ES-I3 (cell line): Measurements from ENCODE around the gene AMMECR1.

ENCODE experiments used
- H3K36me3 ChIP-seq: 2 replicates; pipeline ENCODE4 v1.6.1; 2013; ENCODE audit warnings: mild to moderate bottlenecking, low read length, control low read depth, moderate library complexity; ENCODE audit not compliant: insufficient read depth
- H3K4me1 ChIP-seq: 2 replicates; pipeline ENCODE4 v1.6.1; 2013; ENCODE audit warnings: mild to moderate bottlenecking, control low read depth, low read length; ENCODE audit not compliant: insufficient read depth
- H3K9ac ChIP-seq: 2 replicates; pipeline ENCODE4 v1.6.1; 2013; ENCODE audit warnings: low read depth, mild to moderate bottlenecking, low read length, moderate library complexity
- H3K9me3 ChIP-seq: 2 replicates; pipeline ENCODE4 v1.6.1; 2013; ENCODE audit warnings: mild to moderate bottlenecking, low read length, moderate library complexity; ENCODE audit not compliant: control insufficient read depth, insufficient read depth

AMMECR1 gene

DNA sequence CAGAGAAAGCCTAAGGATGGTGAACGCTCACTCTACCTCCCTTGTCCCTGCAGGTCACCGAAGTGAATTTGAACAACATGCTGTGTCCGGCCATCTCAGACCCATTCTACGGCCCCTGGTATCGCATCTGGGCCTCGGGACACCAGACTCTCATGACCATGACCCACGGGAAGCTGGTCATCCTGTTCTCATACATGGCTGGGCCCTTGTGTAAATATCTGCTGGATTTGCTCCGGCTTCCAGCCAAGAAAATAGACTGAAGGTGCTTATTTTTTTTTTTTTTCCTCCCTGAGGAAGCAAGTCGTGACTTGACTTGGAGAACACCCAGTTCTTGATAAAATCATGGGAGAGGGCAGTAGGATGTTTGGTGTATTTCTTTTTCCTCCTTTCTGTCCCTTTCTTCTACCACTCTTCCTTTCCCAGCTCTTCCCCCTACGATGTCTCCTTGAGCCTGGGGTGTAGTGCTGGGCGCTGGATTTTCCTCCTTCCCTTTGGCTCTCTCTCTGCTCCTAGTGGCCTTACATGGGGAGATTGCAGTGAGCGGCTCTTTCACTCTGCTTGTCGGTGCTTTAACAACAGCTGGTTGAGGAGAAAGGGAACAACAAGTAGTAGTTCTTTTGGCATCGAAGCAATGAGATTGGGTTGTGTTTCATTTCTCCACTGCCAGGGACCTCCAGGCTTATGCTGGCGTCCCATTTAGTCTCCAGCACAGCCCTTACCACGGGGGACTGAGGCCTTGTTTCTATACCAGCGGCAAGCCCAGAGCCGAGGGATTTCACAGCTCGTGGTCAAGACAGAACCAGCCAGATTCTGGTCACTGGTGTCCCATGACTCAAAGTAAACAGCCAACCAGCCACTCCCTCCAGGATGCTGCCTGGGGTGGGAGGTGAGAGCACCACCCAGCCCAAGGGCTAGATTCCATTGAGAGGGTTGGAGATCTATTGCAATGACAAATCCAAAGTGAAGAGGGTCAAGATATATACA is 144.4 kb downstream of the AMMECR1 start:
- Histone ChIP-seq H3K4me1 (peaks cover 5% of the 10 kb centered on the region; the same call in 1 of the 2 replicates), H3K36me3 (no peaks in the 10 kb centered on the region), H3K9me3 (no peaks in the 10 kb centered on the region), H3K9ac (no peak overlapping the region)

DNA sequence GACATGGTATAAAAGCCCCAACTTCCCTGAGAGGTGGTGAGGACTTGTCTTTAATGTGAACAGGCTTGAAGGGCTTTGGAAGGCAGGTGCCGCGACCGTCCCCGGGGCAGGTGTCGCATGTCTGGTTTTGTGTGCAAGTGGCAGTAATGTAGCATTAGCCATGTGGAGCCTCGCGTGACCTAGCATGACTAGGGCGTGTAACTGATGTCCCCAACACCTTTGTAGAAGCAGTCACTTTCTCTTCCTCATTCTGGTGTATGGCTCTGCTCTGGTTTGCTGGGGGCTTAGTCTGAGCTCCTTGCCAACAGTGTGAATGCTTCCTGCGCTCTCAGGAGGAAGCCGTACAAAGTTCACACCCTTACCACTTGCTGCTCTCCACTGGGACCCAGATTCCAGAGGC is 145.7 kb downstream of the AMMECR1 start:
- Histone ChIP-seq H3K9ac (no peak overlapping the region), H3K36me3 (no peaks in the 10 kb centered on the region)

GRCh38 chrX:110171442-110171841 is 146.4 kb downstream of the AMMECR1 start:
- H3K9me3 ChIP-seq = no peaks in the 10 kb centered on the region
- H3K36me3 ChIP-seq = no peaks in the 10 kb centered on the region
- H3K9ac ChIP-seq = no peak overlapping the region
- H3K4me1 ChIP-seq = peaks cover 8% of the 10 kb centered on the region; the same call in 1 of the 2 replicates

More for the DNA sequence above, 145.7 kb downstream of the AMMECR1 start:
- Histone ChIP-seq H3K4me1 (peaks cover 8% of the 10 kb centered on the region; the same call in 1 of the 2 replicates), H3K9me3 (no peaks in the 10 kb centered on the region)

DNA sequence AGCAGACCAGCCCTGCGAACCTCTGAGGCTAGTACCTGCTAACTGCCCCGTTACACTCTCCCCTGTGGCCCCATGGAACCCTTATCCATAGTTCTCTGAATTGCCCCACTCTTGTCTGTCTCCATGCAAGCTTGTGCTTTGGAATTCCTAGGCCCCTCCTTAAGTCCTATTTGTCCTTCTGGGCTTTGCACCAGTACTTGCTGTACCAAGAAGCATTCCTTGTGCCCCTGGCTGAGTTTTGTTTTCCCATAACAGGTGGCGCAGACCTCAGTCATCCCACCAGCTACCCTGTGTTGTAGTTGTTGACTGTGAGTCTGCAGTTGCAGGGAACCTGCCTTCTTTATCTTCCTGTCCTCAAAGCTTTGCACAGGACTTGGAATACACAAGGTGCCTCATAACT is 147.9 kb downstream of the AMMECR1 start:
- Histone ChIP-seq H3K4me1 (peaks cover 8% of the 10 kb centered on the region; the same call in 1 of the 2 replicates), H3K36me3 (no peaks in the 10 kb centered on the region), H3K9me3 (no peaks in the 10 kb centered on the region), H3K9ac (no peak overlapping the region)

- no peaks in the 10 kb centered on the region for H3K9me3 ChIP-seq
- H3K4me1 ChIP-seq = peaks cover 3% of the 10 kb centered on the region; the same call in 1 of the 2 replicates
- no peaks in the 10 kb centered on the region for H3K36me3 ChIP-seq
Measured at GRCh38 chrX:110168585-110168984, 149.3 kb downstream of the AMMECR1 start.

GRCh38 chrX:110167952-110168451 is 149.9 kb downstream of the AMMECR1 start:
- Histone ChIP-seq H3K36me3 (no peaks in the 10 kb centered on the region), H3K9me3 (no peaks in the 10 kb centered on the region)

More at GRCh38 chrX:110168585-110168984, 149.3 kb downstream of the AMMECR1 start:
- no peak overlapping the region for H3K9ac ChIP-seq

DNA sequence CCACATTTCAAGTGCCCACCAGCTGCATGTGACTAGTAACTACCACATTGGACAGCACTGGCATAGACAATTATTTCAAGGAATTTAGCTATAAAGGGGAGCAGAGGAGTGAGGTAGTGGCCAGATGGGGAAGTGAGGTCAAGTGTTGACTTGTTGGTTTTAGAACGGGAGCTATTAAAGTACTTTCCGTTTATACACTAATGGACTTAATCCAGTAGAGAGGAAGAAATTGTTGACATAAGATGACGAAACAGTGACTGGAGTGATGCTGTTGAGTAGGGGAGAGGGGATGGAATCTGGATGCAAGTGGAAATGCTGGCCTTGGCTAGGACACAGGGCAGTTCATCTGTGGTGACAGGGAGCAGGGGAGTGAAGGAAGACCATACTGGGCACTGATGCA is 154.4 kb downstream of the AMMECR1 start:
- H3K4me1 ChIP-seq = peaks cover 13% of the 10 kb centered on the region
- H3K9me3 ChIP-seq = no peaks in the 10 kb centered on the region
- H3K9ac ChIP-seq = no peak overlapping the region

More at GRCh38 chrX:110167952-110168451, 149.9 kb downstream of the AMMECR1 start:
- Histone ChIP-seq H3K9ac (no peak overlapping the region), H3K4me1 (peaks cover 3% of the 10 kb centered on the region; the same call in 1 of the 2 replicates)

GRCh38 chrX:110162867-110163266 is 155.0 kb downstream of the AMMECR1 start:
- Histone ChIP-seq H3K9ac (no peak overlapping the region), H3K9me3 (no peaks in the 10 kb centered on the region), H3K4me1 (peaks cover 13% of the 10 kb centered on the region), H3K36me3 (no peaks in the 10 kb centered on the region)

More for the DNA sequence above, 154.4 kb downstream of the AMMECR1 start:
- H3K36me3 ChIP-seq = no peaks in the 10 kb centered on the region

GRCh38 chrX:110162131-110162530 is 155.8 kb downstream of the AMMECR1 start:
- no peaks in the 10 kb centered on the region for H3K36me3 ChIP-seq
- no peak overlapping the region for H3K9ac ChIP-seq
- H3K4me1 ChIP-seq = peaks cover 10% of the 10 kb centered on the region
- H3K9me3 ChIP-seq = no peaks in the 10 kb centered on the region

- H3K4me1 ChIP-seq = peaks cover 10% of the 10 kb centered on the region
- H3K9me3 ChIP-seq = no peaks in the 10 kb centered on the region
- H3K36me3 ChIP-seq = no peaks in the 10 kb centered on the region
- H3K9ac ChIP-seq = no peak overlapping the region
Measured at GRCh38 chrX:110161361-110161686, 156.6 kb downstream of the AMMECR1 start.

DNA sequence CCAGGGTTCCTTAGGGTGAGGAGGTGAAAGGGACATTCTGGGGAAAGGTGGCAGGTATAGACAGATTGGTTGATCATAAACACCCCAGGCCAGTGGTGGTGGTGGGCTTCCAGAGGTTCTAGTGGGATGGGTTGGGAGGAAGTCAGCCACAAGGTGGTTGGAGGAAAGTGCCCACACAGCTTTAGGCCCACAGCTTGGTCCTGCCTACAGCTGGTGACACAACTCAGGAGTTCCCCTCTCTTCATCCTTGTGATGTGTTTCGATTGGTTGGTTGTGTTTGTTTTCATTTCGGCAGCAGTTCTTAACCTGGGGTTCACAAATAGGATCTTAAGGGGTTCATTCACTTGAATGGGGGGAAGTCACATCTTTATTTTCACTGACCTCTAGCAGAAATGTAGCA is 158.0 kb downstream of the AMMECR1 start:
- Histone ChIP-seq H3K9me3 (no peaks in the 10 kb centered on the region), H3K36me3 (no peaks in the 10 kb centered on the region), H3K4me1 (peaks cover 10% of the 10 kb centered on the region), H3K9ac (no peak overlapping the region)

- peaks cover 10% of the 10 kb centered on the region for H3K4me1 ChIP-seq
- H3K9ac ChIP-seq = no peak overlapping the region
- no peaks in the 10 kb centered on the region for H3K36me3 ChIP-seq
- no peaks in the 10 kb centered on the region for H3K9me3 ChIP-seq
Measured at GRCh38 chrX:110159235-110159634, 158.7 kb downstream of the AMMECR1 start.

GRCh38 chrX:110157444-110157843 is 160.4 kb downstream of the AMMECR1 start:
- H3K9me3 ChIP-seq = no peaks in the 10 kb centered on the region
- no peak overlapping the region for H3K9ac ChIP-seq
- no peaks in the 10 kb centered on the region for H3K36me3 ChIP-seq
- H3K4me1 ChIP-seq = peaks cover 10% of the 10 kb centered on the region

GRCh38 chrX:110156167-110156754 is 161.6 kb downstream of the AMMECR1 start:
- Histone ChIP-seq H3K9me3 (no peaks in the 10 kb centered on the region), H3K4me1 (peaks cover 7% of the 10 kb centered on the region), H3K9ac (no peak overlapping the region), H3K36me3 (no peaks in the 10 kb centered on the region)
